Activated T-cell treated with anti-CD3 and anti-CD28 coated beads for 4 hours (primary cell): Measurements from ENCODE around the gene FIZ1.

Experiments
- DNase-seq: peaks from one replicate; pipeline ENCODE4 v3.0.0-alpha.2; 2020

Gene FIZ1

GRCh38 chr19:55613396-55613795, 14.1 kb upstream of the FIZ1 start:
- DNase-seq: no peak

GRCh38 chr19:55611983-55612645, 12.8 kb upstream of the FIZ1 start:
- DNase-seq: no peak

- DNase-seq: no peak
These were observed 12.1 kb upstream of the FIZ1 start for GRCh38 chr19:55611300-55611982.

- no peak for DNase-seq
These were observed 10.0 kb upstream of the FIZ1 start for GRCh38 chr19:55609326-55609725.

- DNase-seq: no peak
These were observed 7.5 kb upstream of the FIZ1 start for GRCh38 chr19:55606817-55607216.

- DNase-seq: no peak
These were observed 7.1 kb upstream of the FIZ1 start for GRCh38 chr19:55606471-55606787.

- DNase-seq: peak; percentile 56
These were observed 6.5 kb upstream of the FIZ1 start, which contains the start of gene ZNF865 for GRCh38 chr19:55605637-55606470. Gene ZNF865, plus strand, starts transcription at chr19:55605647. Its CDS starts 7,972 bp downstream, at chr19:55613619.

- DNase-seq: peak; percentile 98
These were observed 5.9 kb upstream of the FIZ1 start for GRCh38 chr19:55605207-55605636.

- DNase-seq: no peak
These were observed 4.4 kb upstream of the FIZ1 start for GRCh38 chr19:55603581-55604292.

GRCh38 chr19:55603115-55603514, 3.8 kb upstream of the FIZ1 start:
- no peak for DNase-seq

- DNase-seq: no peak
These were observed 3.0 kb upstream of the FIZ1 start for GRCh38 chr19:55602104-55603001.

GRCh38 chr19:55601084-55601483, 1.8 kb upstream of the FIZ1 start:
- no peak for DNase-seq

GRCh38 chr19:55600662-55601028, 1.3 kb upstream of the FIZ1 start:
- DNase-seq: no peak

- peak; percentile 70 for DNase-seq
These were observed 735 bp upstream of the FIZ1 start, which contains the start of gene ZNF524 for GRCh38 chr19:55599842-55600661. Gene ZNF524, plus strand, starts transcription at chr19:55600288. Its CDS starts 1,825 bp downstream, at chr19:55602113.

GRCh38 chr19:55598719-55599467, 424 bp downstream of the FIZ1 start:
- peak; percentile 92 for DNase-seq

GRCh38 chr19:55598034-55598433, 1.3 kb downstream of the FIZ1 start:
- no peak for DNase-seq

GRCh38 chr19:55597501-55597921, 1.8 kb downstream of the FIZ1 start:
- DNase-seq: no peak

GRCh38 chr19:55596304-55596703, 3.0 kb downstream of the FIZ1 start:
- no peak for DNase-seq

GRCh38 chr19:55594996-55595545, 4.2 kb downstream of the FIZ1 start:
- DNase-seq: no peak
